Astrocyte (in vitro differentiated cells and primary cell): ENCODE results near the gene GRB2. TPM values are rescaled to one million over a fixed set of nuclear protein-coding genes. Genes with fewer than 3 reads are reported as not detected.

Source experiments
- DNase-seq: peaks from one replicate; pipeline ENCODE4 v3.0.0-alpha.2; 2010; ENCODE audit warnings: low read depth
- FAIRE-seq: peaks from 2 replicates; lab custom pipeline; 2011; peaks lifted over from hg19 to GRCh38; lab: Jason Lieb, UNC
- H2AFZ ChIP-seq: 2 replicates; pipeline ENCODE4 v1.6.0; 2012; ENCODE audit warnings: low read depth, low read length, inconsistent platforms
- H3K27ac ChIP-seq: 2 replicates; pipeline ENCODE4 v1.5.1; 2011; ENCODE audit warnings: low read depth, low read length, inconsistent platforms
- H3K27me3 ChIP-seq: 2 replicates; pipeline ENCODE4 v1.6.0; 2011; ENCODE audit warnings: low read length, inconsistent platforms; ENCODE audit not compliant: insufficient read depth
- H3K36me3 ChIP-seq: 2 replicates; pipeline ENCODE4 v1.5.1; 2011; ENCODE audit warnings: low read length, inconsistent platforms; ENCODE audit not compliant: insufficient read depth
- H3K4me1 ChIP-seq: 2 replicates; pipeline ENCODE4 v1.5.1; 2011; ENCODE audit warnings: low read length, inconsistent platforms; ENCODE audit not compliant: insufficient read depth
- H3K4me2 ChIP-seq: 2 replicates; pipeline ENCODE4 v1.6.0; 2012; ENCODE audit warnings: low read length, inconsistent platforms
- H3K4me3 ChIP-seq: 2 replicates; pipeline ENCODE4 v1.5.1; 2011; ENCODE audit warnings: low read depth, mild to moderate bottlenecking, low read length, inconsistent platforms; ENCODE audit not compliant: insufficient read depth
- H3K79me2 ChIP-seq: 2 replicates; pipeline ENCODE4 v1.6.0; 2012; ENCODE audit warnings: mild to moderate bottlenecking, low read length, inconsistent platforms; ENCODE audit not compliant: insufficient read depth
- H3K9ac ChIP-seq: 2 replicates; pipeline ENCODE4 v1.6.0; 2012; ENCODE audit warnings: mild to moderate bottlenecking, low read length, inconsistent platforms
- H3K9me3 ChIP-seq: 2 replicates; pipeline ENCODE4 v1.5.1; 2012; ENCODE audit warnings: low read depth, mild to moderate bottlenecking, low read length, inconsistent platforms; ENCODE audit not compliant: insufficient read depth
- H4K20me1 ChIP-seq: 2 replicates; pipeline ENCODE4 v1.6.0; 2012; ENCODE audit warnings: low read length, inconsistent platforms; ENCODE audit not compliant: insufficient read depth
- H3K27ac Mint-ChIP-seq: one replicate; pipeline ENCODE4 v1.8.0; 2021; ENCODE audit warnings: mild to moderate bottlenecking, mixed read lengths; ENCODE audit not compliant: unreplicated experiment
- H3K27me3 Mint-ChIP-seq: one replicate; pipeline ENCODE4 v1.8.0; 2021; ENCODE audit warnings: low read depth, mixed read lengths; ENCODE audit not compliant: unreplicated experiment
- H3K36me3 Mint-ChIP-seq: one replicate; pipeline ENCODE4 v1.8.0; 2021; ENCODE audit warnings: low read depth, mixed read lengths; ENCODE audit not compliant: unreplicated experiment
- H3K4me1 Mint-ChIP-seq: one replicate; pipeline ENCODE4 v1.8.0; 2021; ENCODE audit warnings: low read depth, mixed read lengths; ENCODE audit not compliant: unreplicated experiment
- H3K4me3 Mint-ChIP-seq: one replicate; pipeline ENCODE4 v1.8.0; 2021; ENCODE audit warnings: mild to moderate bottlenecking, moderate library complexity, mixed read lengths; ENCODE audit not compliant: unreplicated experiment
- H3K9me3 Mint-ChIP-seq: one replicate; pipeline ENCODE4 v1.8.0; 2021; ENCODE audit warnings: mild to moderate bottlenecking, mixed read lengths; ENCODE audit not compliant: unreplicated experiment
- CTCF ChIP-seq: IDR thresholded peaks from 2 replicates; pipeline ENCODE4 v1.5.1; 2011; ENCODE audit warnings: low read depth, mild to moderate bottlenecking, inconsistent platforms, low read length, moderate library complexity; ENCODE audit not compliant: insufficient read depth
- EZH2 ChIP-seq: IDR thresholded peaks from 2 replicates; pipeline ENCODE4 v1.6.1; 2012; ENCODE audit warnings: mild to moderate bottlenecking, low read length, inconsistent platforms; ENCODE audit not compliant: insufficient read depth
- total RNA-seq: library from RNA; stranded (reverse); gene quantifications from 2 replicates; pipeline ENCODE4 v1.2.1, GENCODE V29; 2021

GRB2 gene
- total RNA-seq, 1 donor from 2014 or later = 168 TPM

DNA sequence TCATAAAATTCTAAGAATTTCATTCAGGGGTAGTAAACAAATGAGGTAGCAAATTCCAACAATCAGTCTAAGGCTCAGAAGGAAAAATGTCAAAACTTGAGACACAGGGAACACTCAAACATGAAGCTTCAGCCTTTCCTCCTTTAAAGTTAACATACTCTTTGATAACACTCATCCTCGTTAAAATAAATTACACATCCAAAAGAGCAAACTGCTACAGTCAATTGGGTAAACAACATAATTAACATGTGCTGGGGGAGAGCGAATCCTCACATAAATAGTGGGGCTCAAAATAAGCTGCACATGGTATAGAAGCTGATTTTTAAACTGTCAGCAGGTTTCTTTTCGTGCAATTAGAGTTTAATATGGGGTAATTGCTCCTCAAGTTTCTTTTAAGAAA is 12.9 kb downstream of the GRB2 start:
- peak overlapping the region; percentile 84 for H3K9ac ChIP-seq
- H3K4me1 ChIP-seq = peaks cover 30% of the 10 kb centered on the region
- peaks cover 33% of the 10 kb centered on the region for H3K4me1 Mint-ChIP-seq
- no peak overlapping the region for H3K27ac ChIP-seq
- no peaks in the 10 kb centered on the region for H3K9me3 ChIP-seq
- peaks cover 94% of the 10 kb centered on the region for H3K79me2 ChIP-seq
- H3K36me3 Mint-ChIP-seq = peaks cover 4% of the 10 kb centered on the region
- peaks cover 2% of the 10 kb centered on the region for H3K36me3 ChIP-seq
- no peak for TF ChIP-seq EZH2
- TF ChIP-seq CTCF = no peak
- peak overlapping the region; percentile 88 for H3K4me3 ChIP-seq
- no peaks in the 10 kb centered on the region for H3K27me3 Mint-ChIP-seq
- H3K4me3 Mint-ChIP-seq = peak overlapping the region; percentile 91
- FAIRE-seq = no peak
- DNase-seq = no peak
- H3K4me2 ChIP-seq = peak overlapping the region; percentile 92
- H3K9me3 Mint-ChIP-seq = no peaks in the 10 kb centered on the region
- H2AFZ ChIP-seq = no peak overlapping the region
- H3K27ac Mint-ChIP-seq = peak overlapping the region; percentile 50
- H4K20me1 ChIP-seq = peaks cover 81% of the 10 kb centered on the region
- no peaks in the 10 kb centered on the region for H3K27me3 ChIP-seq

- peak overlapping the region; percentile 41 for H3K4me2 ChIP-seq
- no peak overlapping the region for H2AFZ ChIP-seq
- H3K9me3 ChIP-seq = no peaks in the 10 kb centered on the region
- H3K27me3 ChIP-seq = no peaks in the 10 kb centered on the region
- H3K36me3 ChIP-seq = peaks cover 2% of the 10 kb centered on the region
- Mint-ChIP-seq H3K27me3 (no peaks in the 10 kb centered on the region), H3K9me3 (no peaks in the 10 kb centered on the region), H3K27ac (no peak overlapping the region), H3K36me3 (peaks cover 9% of the 10 kb centered on the region), H3K4me3 (peak overlapping the region; percentile 91), H3K4me1 (peaks cover 25% of the 10 kb centered on the region)
- TF ChIP-seq EZH2 (no peak), CTCF (no peak)
- peaks cover 79% of the 10 kb centered on the region for H4K20me1 ChIP-seq
- peak overlapping the region; percentile 38 for H3K9ac ChIP-seq
- FAIRE-seq = no peak
- peak overlapping the region; percentile 36 for H3K27ac ChIP-seq
- peak; percentile 56 for DNase-seq
- H3K4me3 ChIP-seq = no peak overlapping the region
- H3K4me1 ChIP-seq = peaks cover 30% of the 10 kb centered on the region
- peaks cover 94% of the 10 kb centered on the region for H3K79me2 ChIP-seq
Observed at GRCh38 chr17:75390982-75391381, 14.5 kb downstream of the GRB2 start.

- H3K36me3 ChIP-seq = peaks cover 2% of the 10 kb centered on the region
- H3K4me1 ChIP-seq = peaks cover 20% of the 10 kb centered on the region
- H3K4me2 ChIP-seq = no peak overlapping the region
- no peak for DNase-seq
- H3K27ac ChIP-seq = no peak overlapping the region
- no peaks in the 10 kb centered on the region for H3K9me3 Mint-ChIP-seq
- peaks cover 13% of the 10 kb centered on the region for H3K4me1 Mint-ChIP-seq
- no peak for FAIRE-seq
- H2AFZ ChIP-seq = no peak overlapping the region
- no peak overlapping the region for H3K4me3 ChIP-seq
- H3K27ac Mint-ChIP-seq = no peak overlapping the region
- no peaks in the 10 kb centered on the region for H3K27me3 ChIP-seq
- no peak overlapping the region for H3K4me3 Mint-ChIP-seq
- H3K36me3 Mint-ChIP-seq = peaks cover 9% of the 10 kb centered on the region
- no peaks in the 10 kb centered on the region for H3K27me3 Mint-ChIP-seq
- H3K9ac ChIP-seq = no peak overlapping the region
- peaks cover 97% of the 10 kb centered on the region for H3K79me2 ChIP-seq
- H3K9me3 ChIP-seq = no peaks in the 10 kb centered on the region
- peaks cover 85% of the 10 kb centered on the region for H4K20me1 ChIP-seq
- TF ChIP-seq EZH2 = no peak
- TF ChIP-seq CTCF = no peak
Observed at GRCh38 chr17:75388476-75389030, 16.9 kb downstream of the GRB2 start.
